HL-60 (cell line): ENCODE results near the gene SKA3.

Source experiments
- DNase-seq, 2 experiments: peaks; one replicate each; pipeline ENCODE4 v3.0.0-alpha.2; 2010 to 2020; ENCODE audit warnings: low read depth in 1 of 2, low spot score in 1 of 2
- H3K27ac ChIP-seq: fragments of 250-450 bp; sonication (Bioruptor Pico); replicated peaks from 2 replicates; pipeline ENCODE4 v1.5.1; 2020; ENCODE audit warnings: mild to moderate bottlenecking, moderate library complexity
- H3K27me3 ChIP-seq: fragments of 250-450 bp; sonication (Bioruptor Pico); 2 replicates; pipeline ENCODE4 v1.5.1; 2021; ENCODE audit warnings: mild to moderate bottlenecking, moderate library complexity; ENCODE audit not compliant: insufficient read depth, poor library complexity, severe bottlenecking
- H3K4me3 ChIP-seq: replicated peaks from 2 replicates; pipeline ENCODE4 v1.5.1; 2011; ENCODE audit warnings: mild to moderate bottlenecking, control low read depth, low read length; ENCODE audit not compliant: insufficient read depth
- CTCF ChIP-seq: IDR thresholded peaks from one replicate; pipeline ENCODE4 v1.5.1; 2011; ENCODE audit warnings: low read length, control low read depth, inconsistent platforms; ENCODE audit not compliant: insufficient read depth
- GABPA ChIP-seq: IDR thresholded peaks from 2 replicates; pipeline ENCODE4 v1.6.1; 2012; ENCODE audit warnings: low read depth
- POLR2AphosphoS5 ChIP-seq: IDR thresholded peaks from 2 replicates; pipeline ENCODE4 v1.6.1; 2012; ENCODE audit warnings: low read depth
- REST ChIP-seq: IDR thresholded peaks from 2 replicates; pipeline ENCODE4 v1.6.1; 2012; ENCODE audit warnings: low read depth; ENCODE audit not compliant: insufficient replicate concordance
- SPI1 ChIP-seq: IDR thresholded peaks from 2 replicates; pipeline ENCODE4 v1.6.1; 2012; ENCODE audit warnings: low read depth, mild to moderate bottlenecking, borderline replicate concordance

The SKA3 gene

DNA sequence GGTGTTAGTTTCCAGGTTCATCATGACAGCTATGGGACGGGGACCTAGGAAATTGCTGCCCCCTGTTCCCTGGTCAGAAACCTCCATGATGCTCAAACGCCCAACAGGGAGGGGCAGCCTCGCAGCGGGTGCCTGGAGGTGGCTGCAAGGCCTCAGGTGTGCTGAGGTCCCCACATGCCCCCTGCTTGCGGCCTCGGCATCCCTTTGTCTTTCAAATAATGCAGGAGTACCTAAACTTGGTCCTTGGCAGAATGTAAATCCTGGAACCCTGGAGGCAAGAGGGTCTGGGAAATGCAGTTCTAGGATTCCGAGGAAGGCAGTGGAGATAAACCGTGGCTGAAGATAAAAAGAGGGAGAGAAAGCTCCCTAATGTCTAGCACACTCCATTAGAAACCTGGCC is 52.4 kb downstream of the SKA3 start:
- Histone ChIP-seq H3K4me3 (no peak overlapping the region), H3K27me3 (no peaks in the 10 kb centered on the region), H3K27ac (no peak overlapping the region)
- TF ChIP-seq GABPA (no peak), POLR2AphosphoS5 (no peak), REST (no peak), CTCF (no peak), SPI1 (no peak)
- no peak for DNase-seq

- no peak for DNase-seq
- Histone ChIP-seq H3K27me3 (no peaks in the 10 kb centered on the region), H3K4me3 (no peak overlapping the region), H3K27ac (no peak overlapping the region)
- TF ChIP-seq GABPA (no peak), SPI1 (no peak), POLR2AphosphoS5 (no peak), CTCF (no peak), REST (no peak)
Observed at GRCh38 chr13:21121616-21122015, 54.7 kb downstream of the SKA3 start.

GRCh38 chr13:21120191-21120590 is 56.2 kb downstream of the SKA3 start:
- TF ChIP-seq GABPA, result no peak
- TF ChIP-seq REST, result no peak
- no peak for TF ChIP-seq POLR2AphosphoS5
- TF ChIP-seq CTCF, result no peak
- TF ChIP-seq SPI1, result no peak
- Histone ChIP-seq H3K27me3 (no peaks in the 10 kb centered on the region), H3K4me3 (no peak overlapping the region), H3K27ac (no peak overlapping the region)
- DNase-seq, result no peak
